ENCODE results near the gene FOLR1.
"Not testable (repeated sequence)": the region's sequence is repeated elsewhere in the genome, so short reads cannot be mapped to it uniquely, and the experiment has no call there.

The FOLR1 gene

GRCh38 chr11:72191961-72192381 is at the start of gene FOLR1:
Gene FOLR1 (plus strand): TSS chr11:72192140. CDS start chr11:72192174, 34 bp downstream.
- no peak for DNase-seq

- DNase-seq, result not testable (repeated sequence)
Measured at GRCh38 chr11:72142543-72142942, 49.4 kb upstream of the FOLR1 start.

- DNase-seq, result no peak
Measured at GRCh38 chr11:72144807-72145565, 47.0 kb upstream of the FOLR1 start.

GRCh38 chr11:72146625-72147024 is 45.3 kb upstream of the FOLR1 start:
- no peak for DNase-seq

- DNase-seq, result no peak
Measured at GRCh38 chr11:72150882-72151281, 41.1 kb upstream of the FOLR1 start.

- not testable (repeated sequence) for DNase-seq
Measured at GRCh38 chr11:72153874-72154273, 38.1 kb upstream of the FOLR1 start.

- DNase-seq, result no peak
Measured at GRCh38 chr11:72154816-72155215, 37.1 kb upstream of the FOLR1 start.

GRCh38 chr11:72155751-72156150 is 36.2 kb upstream of the FOLR1 start:
- no peak for DNase-seq

- DNase-seq, result no peak
Measured at GRCh38 chr11:72157131-72157530, 34.8 kb upstream of the FOLR1 start.

- no peak for DNase-seq
Measured at GRCh38 chr11:72160319-72160718, 31.6 kb upstream of the FOLR1 start.

- DNase-seq, result no peak
Measured at GRCh38 chr11:72162891-72163492, 28.9 kb upstream of the FOLR1 start.

GRCh38 chr11:72164187-72164586 is 27.8 kb upstream of the FOLR1 start:
- not testable (repeated sequence) for DNase-seq

GRCh38 chr11:72169046-72169555 is 22.8 kb upstream of the FOLR1 start:
- not testable (repeated sequence) for DNase-seq

GRCh38 chr11:72169754-72170153 is 22.2 kb upstream of the FOLR1 start:
- DNase-seq, result not testable (repeated sequence)

GRCh38 chr11:72172043-72172442 is 19.9 kb upstream of the FOLR1 start:
- not testable (repeated sequence) for DNase-seq

GRCh38 chr11:72173291-72173690 is 18.6 kb upstream of the FOLR1 start:
- no peak for DNase-seq

- DNase-seq, result no peak
Measured at GRCh38 chr11:72174302-72175070, 17.5 kb upstream of the FOLR1 start.

- no peak for DNase-seq
Measured at GRCh38 chr11:72177656-72178055, 14.3 kb upstream of the FOLR1 start.

- no peak for DNase-seq
Measured at GRCh38 chr11:72179049-72179803, 12.7 kb upstream of the FOLR1 start.

GRCh38 chr11:72179804-72180396 is 12.0 kb upstream of the FOLR1 start:
- DNase-seq, result peak; percentile 17

GRCh38 chr11:72180892-72181552 is 10.9 kb upstream of the FOLR1 start:
- DNase-seq, result not testable (repeated sequence)

GRCh38 chr11:72181553-72181958 is 10.4 kb upstream of the FOLR1 start:
- DNase-seq, result not testable (repeated sequence)
